ENCODE results near the gene DDX59.
A peak's percentile ranks its signal among the peaks of the same experiment; 100 is the strongest.

Gene DDX59

GRCh38 chr1:200620273-200621131 lies 49.2 kb downstream of the DDX59 start, which contains the start of gene KIF14:
Gene KIF14 (minus strand): TSS chr1:200620751. CDS start chr1:200618723, 2,028 bp downstream.
- TF ChIP-seq CTCF (IDR thresholded peaks at IDR 0.05) = no peak
- no peak for TF ChIP-seq ZFX (IDR thresholded peaks at IDR 0.05; ENCODE audit: borderline replicate concordance)
- peak within 1 kb of the TSS; percentile 65 for H3K27ac ChIP-seq

GRCh38 chr1:200619894-200620272 lies 49.8 kb downstream of the DDX59 start:
- TF ChIP-seq ZFX (IDR thresholded peaks at IDR 0.05; ENCODE audit: borderline replicate concordance) (no peak), CTCF (IDR thresholded peaks at IDR 0.05) (no peak)
- H3K27ac ChIP-seq = peak overlapping the region; percentile 65

- TF ChIP-seq CTCF (IDR thresholded peaks at IDR 0.05) (no peak), ZFX (IDR thresholded peaks at IDR 0.05; ENCODE audit: borderline replicate concordance) (no peak)
- no peak overlapping the region for H3K27ac ChIP-seq
Observed at GRCh38 chr1:200610846-200611245, 58.9 kb downstream of the DDX59 start.

GRCh38 chr1:200602632-200603031 lies 67.1 kb downstream of the DDX59 start:
- no peak overlapping the region for H3K27ac ChIP-seq
- TF ChIP-seq ZFX (IDR thresholded peaks at IDR 0.05; ENCODE audit: borderline replicate concordance) (no peak), CTCF (IDR thresholded peaks at IDR 0.05) (no peak)
